Fibroblast of lung (primary cell): ENCODE data around the gene LRP2BP. TPM values are rescaled to one million over a fixed set of nuclear protein-coding genes. Genes with fewer than 3 reads are reported as not detected.

Experiments used
- DNase-seq, 2 donors: peaks; one replicate each; pipeline versions ENCODE4 v3.0.0 to v3.0.0-alpha.2; 2010; ENCODE audit warnings: low read depth in 2 of 2
- H2AFZ ChIP-seq: 2 replicates; pipeline ENCODE4 v1.5.1; 2012; ENCODE audit warnings: low read length, control low read depth, inconsistent platforms
- H3K27ac ChIP-seq: 2 replicates; pipeline ENCODE4 v1.5.1; 2011; ENCODE audit warnings: low read length, control low read depth; ENCODE audit not compliant: insufficient read depth
- H3K27me3 ChIP-seq: 2 replicates; pipeline ENCODE4 v1.5.1; 2011; ENCODE audit warnings: mild to moderate bottlenecking, low read length; ENCODE audit not compliant: control insufficient read depth, insufficient read depth
- H3K36me3 ChIP-seq: 2 replicates; pipeline ENCODE4 v1.5.1; 2011; ENCODE audit warnings: low read length; ENCODE audit not compliant: control insufficient read depth, insufficient read depth
- H3K4me1 ChIP-seq: 2 replicates; pipeline ENCODE4 v1.5.1; 2011; ENCODE audit warnings: low read length; ENCODE audit not compliant: control insufficient read depth, insufficient read depth; ENCODE audit errors: extremely low read depth
- H3K4me2 ChIP-seq: 2 replicates; pipeline ENCODE4 v1.5.1; 2011; ENCODE audit warnings: low read length, control low read depth; ENCODE audit not compliant: insufficient read depth; ENCODE audit errors: extremely low read depth
- H3K4me3 ChIP-seq, 4 experiments: fragments of 200-600 bp in 1 of 4; sonication (generic) in 1 of 4; replicated peaks in 1 of 4; 2 replicates each; pipeline ENCODE4 v1.5.1; 2011 to 2016; ENCODE audit warnings: low read length in 4 of 4, low read depth in 3 of 4, mild to moderate bottlenecking in 3 of 4, control low read depth in 2 of 4, inconsistent platforms in 1 of 4, mixed read lengths in 1 of 4; ENCODE audit not compliant: insufficient read depth in 1 of 4; ENCODE audit errors: control extremely low read depth in 1 of 4
- H3K79me2 ChIP-seq: 2 replicates; pipeline ENCODE4 v1.5.1; 2012; ENCODE audit warnings: mild to moderate bottlenecking, low read length, inconsistent platforms; ENCODE audit not compliant: control insufficient read depth, insufficient read depth
- H3K9ac ChIP-seq: 2 replicates; pipeline ENCODE4 v1.5.1; 2011; ENCODE audit warnings: mild to moderate bottlenecking, low read length, control low read depth; ENCODE audit not compliant: insufficient read depth
- H3K9me3 ChIP-seq: 2 replicates; pipeline ENCODE4 v1.5.1; 2012; ENCODE audit warnings: low read depth, low read length; ENCODE audit not compliant: control insufficient read depth, insufficient read depth
- H4K20me1 ChIP-seq: 2 replicates; pipeline ENCODE4 v1.5.1; 2011; ENCODE audit warnings: low read length; ENCODE audit not compliant: control insufficient read depth, insufficient read depth; ENCODE audit errors: extremely low read depth
- CTCF ChIP-seq, 2 donors: IDR thresholded peaks in 1 of 2; conservative IDR thresholded peaks in 1 of 2; 1 replicate in 1 of 2; 2 replicates in 1 of 2; pipeline ENCODE4 v1.5.1; 2011 to 2012; ENCODE audit warnings: low read length in 2 of 2, control low read depth in 1 of 2, inconsistent platforms in 1 of 2, low read depth in 1 of 2, mild to moderate bottlenecking in 1 of 2
- EZH2 ChIP-seq: IDR thresholded peaks from 2 replicates; pipeline ENCODE4 v1.5.1; 2012; ENCODE audit warnings: low read length, control low read depth, mild to moderate bottlenecking; ENCODE audit errors: missing control alignments
- polyA plus RNA-seq, 2 donors: library from polyadenylated mRNA; depleted of rRNA in 1 of 2; stranded (reverse) in 1 of 2; unstranded in 1 of 2; fragments of >200 nt; gene quantifications; 2 replicates each; pipeline ENCODE4 v1.2.1, GENCODE V29; 2011 to 2012; ENCODE audit warnings: missing spikeins in 1 of 2
- total RNA-seq: library from RNA; depleted of rRNA; stranded (reverse); fragments of >200 nt; gene quantifications from 2 replicates; pipeline ENCODE4 v1.2.1, GENCODE V29; 2014

Gene LRP2BP
- total and polyA plus RNA-seq, 2 donors (not counting 1 experiment from before 2014, with no cell fraction given) = 0.03 to 0.66 TPM

- no peaks in the 10 kb centered on the region for H3K4me1 ChIP-seq
- no peaks in the 10 kb centered on the region for H3K9me3 ChIP-seq
- H3K9ac ChIP-seq = no peak overlapping the region
- H3K4me2 ChIP-seq = peak overlapping the region; percentile 9
- no peaks in the 10 kb centered on the region for H3K27me3 ChIP-seq
- DNase-seq = peak in 1 of 2 donors; percentile 18
- H3K4me3 ChIP-seq = no peak overlapping the region
- H3K27ac ChIP-seq = no peak overlapping the region
- H3K79me2 ChIP-seq = no peaks in the 10 kb centered on the region
- H3K36me3 ChIP-seq = no peaks in the 10 kb centered on the region
- TF ChIP-seq CTCF (conservative IDR thresholded peaks at IDR 0.05 in 1 of 2, IDR thresholded peaks at IDR 0.05 in 1 of 2; ENCODE audit: low read depth in 1 of 2, low read length in 2 of 2) = no peak
- no peak for TF ChIP-seq EZH2
- no peak overlapping the region for H2AFZ ChIP-seq
- no peaks in the 10 kb centered on the region for H4K20me1 ChIP-seq
These were observed 10.8 kb downstream of the LRP2BP start for GRCh38 chr4:185384930-185385331.

GRCh38 chr4:185384061-185384460 lies 11.7 kb downstream of the LRP2BP start:
- H3K79me2 ChIP-seq = no peaks in the 10 kb centered on the region
- no peak for DNase-seq
- no peaks in the 10 kb centered on the region for H3K36me3 ChIP-seq
- no peak overlapping the region for H3K27ac ChIP-seq
- H3K4me3 ChIP-seq = no peak overlapping the region
- no peaks in the 10 kb centered on the region for H3K9me3 ChIP-seq
- no peaks in the 10 kb centered on the region for H4K20me1 ChIP-seq
- TF ChIP-seq EZH2 (no peak), CTCF (conservative IDR thresholded peaks at IDR 0.05 in 1 of 2, IDR thresholded peaks at IDR 0.05 in 1 of 2; ENCODE audit: low read depth in 1 of 2, low read length in 2 of 2) (no peak)
- no peaks in the 10 kb centered on the region for H3K4me1 ChIP-seq
- no peak overlapping the region for H3K4me2 ChIP-seq
- no peak overlapping the region for H2AFZ ChIP-seq
- no peaks in the 10 kb centered on the region for H3K27me3 ChIP-seq
- H3K9ac ChIP-seq = no peak overlapping the region

- H3K27me3 ChIP-seq = no peaks in the 10 kb centered on the region
- TF ChIP-seq EZH2 (no peak), CTCF (conservative IDR thresholded peaks at IDR 0.05 in 1 of 2, IDR thresholded peaks at IDR 0.05 in 1 of 2; ENCODE audit: low read depth in 1 of 2, low read length in 2 of 2) (no peak)
- no peak for DNase-seq
- H3K36me3 ChIP-seq = no peaks in the 10 kb centered on the region
- no peaks in the 10 kb centered on the region for H3K9me3 ChIP-seq
- no peaks in the 10 kb centered on the region for H3K79me2 ChIP-seq
- no peaks in the 10 kb centered on the region for H3K4me1 ChIP-seq
- no peak overlapping the region for H3K9ac ChIP-seq
- H3K27ac ChIP-seq = no peak overlapping the region
- no peak overlapping the region for H3K4me2 ChIP-seq
- no peak overlapping the region for H3K4me3 ChIP-seq
- no peaks in the 10 kb centered on the region for H4K20me1 ChIP-seq
- no peak overlapping the region for H2AFZ ChIP-seq
These were observed 12.3 kb downstream of the LRP2BP start for GRCh38 chr4:185383451-185383850.
